Neural cell (in vitro differentiated cells): ENCODE results near the gene TTC23.

ENCODE experiments used
- CTCF ChIP-seq: fragments of 450-650 bp; IDR thresholded peaks from 2 replicates; pipeline ENCODE4 v1.5.1; 2014; ENCODE audit warnings: antibody characterized with exemption, mild to moderate bottlenecking, moderate library complexity; ENCODE audit not compliant: poor library complexity, severe bottlenecking
- EP300 ChIP-seq: fragments of 450-650 bp; conservative IDR thresholded peaks from 2 replicates; pipeline ENCODE4 v1.6.1; 2014; ENCODE audit warnings: antibody characterized with exemption, mild to moderate bottlenecking, moderate library complexity; ENCODE audit not compliant: poor library complexity, severe bottlenecking
- EZH2 ChIP-seq: fragments of 200-600, 300-800 bp; shearing (Covaris generic), sonication (generic); IDR thresholded peaks from 2 replicates; pipeline ENCODE4 v1.6.1; 2014; ENCODE audit warnings: antibody characterized with exemption, low read length, borderline replicate concordance, mild to moderate bottlenecking; ENCODE audit not compliant: insufficient read depth, poor library complexity, severe bottlenecking
- MXI1 ChIP-seq: fragments of 450-650 bp; conservative IDR thresholded peaks from 2 replicates; pipeline ENCODE4 v1.6.1; 2014; ENCODE audit warnings: antibody characterized with exemption, mild to moderate bottlenecking; ENCODE audit not compliant: poor library complexity, severe bottlenecking
- POLR2AphosphoS5 ChIP-seq: IDR thresholded peaks from 2 replicates; pipeline ENCODE4 v1.6.1; 2012
- RAD21 ChIP-seq: fragments of 450-650 bp; conservative IDR thresholded peaks from 2 replicates; pipeline ENCODE4 v1.6.1; 2014; ENCODE audit warnings: antibody characterized with exemption, mild to moderate bottlenecking, moderate library complexity
- REST ChIP-seq: IDR thresholded peaks from 2 replicates; pipeline ENCODE4 v1.6.1; 2012; ENCODE audit warnings: borderline replicate concordance
- SMC3 ChIP-seq: fragments of 450-650 bp; conservative IDR thresholded peaks from 2 replicates; pipeline ENCODE4 v1.6.1; 2014; ENCODE audit warnings: antibody characterized with exemption, mild to moderate bottlenecking, moderate library complexity; ENCODE audit not compliant: poor library complexity
- TAF1 ChIP-seq: IDR thresholded peaks from 2 replicates; pipeline ENCODE4 v1.6.1; 2012; ENCODE audit warnings: low read depth

GRCh38 chr15:99138491-99138982 is 110.8 kb downstream of the TTC23 start:
- TF ChIP-seq CTCF (no peak), EP300 (no peak), POLR2AphosphoS5 (no peak), EZH2 (no peak), RAD21 (no peak), TAF1 (no peak), SMC3 (no peak), REST (no peak), MXI1 (no peak)
